Measurements from ENCODE around the gene SV2C. TPM values are rescaled to one million over a fixed set of nuclear protein-coding genes. Genes with fewer than 3 reads are reported as not detected.
"Not testable (repeated sequence)": the region's sequence is repeated elsewhere in the genome, so short reads cannot be mapped to it uniquely, and the experiment has no call there.

The SV2C gene
- total RNA-seq, 1 experiment from 2014 or later, result 0.04 TPM

DNA sequence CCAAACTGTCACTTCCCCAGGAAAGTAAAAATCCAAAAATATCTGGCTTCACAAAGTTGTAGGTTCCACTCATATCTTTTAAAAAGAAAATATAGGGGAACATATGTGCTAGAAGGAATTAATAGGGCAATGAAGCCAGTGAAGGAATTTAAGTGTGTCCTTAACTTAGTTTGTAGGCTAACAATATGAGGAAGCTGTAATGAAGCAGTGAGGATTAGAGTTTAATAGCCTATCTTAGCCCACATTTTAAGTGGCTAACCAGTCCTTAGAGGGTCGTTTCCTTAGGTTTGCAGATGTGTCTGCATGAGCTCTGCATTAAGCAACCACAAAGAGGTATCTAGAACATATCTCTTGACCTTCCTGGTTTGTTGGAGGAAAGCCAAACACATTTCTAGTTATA, 218.7 kb downstream of the SV2C start:
- DNase-seq (ENCODE audit: low spot score), result not testable (repeated sequence)

DNA sequence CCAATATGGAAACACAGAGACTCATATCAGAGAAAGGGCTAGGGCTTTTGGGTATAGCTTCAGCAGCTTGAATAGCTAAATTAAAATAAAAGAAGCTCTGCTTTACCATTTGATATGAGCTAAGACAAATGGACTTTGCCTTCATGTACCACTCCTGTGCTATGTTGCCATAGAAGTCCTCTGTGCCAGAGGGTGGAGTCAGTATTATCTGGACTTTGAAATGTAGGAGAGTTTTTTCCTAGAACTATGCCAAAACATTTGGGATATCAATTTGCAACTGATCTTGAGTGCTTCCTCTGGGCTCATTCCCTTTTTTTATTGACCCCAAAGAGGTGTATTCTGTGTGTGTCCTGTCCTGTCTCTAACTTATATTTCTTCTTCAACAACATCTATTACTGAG, 219.5 kb downstream of the SV2C start:
- DNase-seq (ENCODE audit: low spot score), result not testable (repeated sequence)

DNA sequence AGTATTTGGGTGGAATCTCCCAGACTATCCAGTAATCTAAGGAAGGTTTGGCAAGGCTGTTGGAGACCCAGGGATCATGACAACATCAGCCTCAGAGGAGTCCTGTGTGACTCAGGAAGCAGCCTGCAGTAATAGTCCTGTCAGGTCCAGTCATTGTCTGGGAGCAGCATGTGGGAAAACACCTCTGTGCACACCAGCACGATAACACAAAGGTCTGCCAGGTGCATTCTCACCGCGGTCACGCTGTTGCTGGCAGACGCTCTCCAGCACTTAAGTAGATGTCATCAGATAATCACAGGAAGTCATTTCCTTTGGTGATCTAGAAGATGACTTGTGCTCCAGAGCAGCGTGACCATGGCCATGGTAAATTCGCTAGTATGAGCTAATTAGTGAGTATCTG, 220.7 kb downstream of the SV2C start:
- DNase-seq (ENCODE audit: low spot score), result no peak

DNA sequence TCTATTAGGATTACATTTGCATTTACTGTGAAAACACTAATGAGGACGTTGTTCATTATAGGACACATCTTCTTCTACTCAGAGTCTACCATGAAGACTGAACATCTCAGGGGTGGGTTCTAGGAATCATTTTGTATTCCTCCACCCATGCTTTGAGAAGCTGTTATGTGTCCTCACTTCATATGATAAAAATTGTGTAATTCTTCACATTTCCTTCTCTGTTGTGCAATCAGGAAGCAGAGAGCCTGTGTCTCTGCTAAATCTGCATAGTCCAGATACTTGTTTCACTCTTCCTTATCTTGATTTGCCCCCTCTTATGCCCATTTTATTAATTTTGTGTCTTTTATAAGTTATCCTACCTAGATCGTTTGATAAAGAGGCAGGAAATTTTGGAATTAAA, 222.1 kb downstream of the SV2C start:
- DNase-seq (ENCODE audit: low spot score), result no peak

DNA sequence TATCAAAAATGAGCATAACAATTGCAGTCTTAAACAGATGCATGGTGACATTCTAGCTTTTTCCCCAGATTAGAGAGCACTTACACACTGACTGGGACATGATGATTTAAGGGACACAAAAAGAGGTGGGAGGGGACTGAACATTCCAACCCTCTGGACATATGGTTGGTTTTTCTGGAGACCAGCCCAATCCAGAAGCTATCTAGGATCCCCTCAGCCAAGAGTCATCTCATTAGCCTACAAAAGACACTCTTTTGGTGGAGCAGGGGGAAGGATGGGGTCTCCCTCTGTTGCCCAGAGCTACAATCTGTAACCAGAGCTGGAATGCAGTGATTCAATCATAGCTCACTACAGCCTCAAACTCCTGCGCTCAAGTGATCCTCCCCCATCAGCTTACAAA, 222.6 kb downstream of the SV2C start:
- DNase-seq (ENCODE audit: low spot score), result no peak

DNA sequence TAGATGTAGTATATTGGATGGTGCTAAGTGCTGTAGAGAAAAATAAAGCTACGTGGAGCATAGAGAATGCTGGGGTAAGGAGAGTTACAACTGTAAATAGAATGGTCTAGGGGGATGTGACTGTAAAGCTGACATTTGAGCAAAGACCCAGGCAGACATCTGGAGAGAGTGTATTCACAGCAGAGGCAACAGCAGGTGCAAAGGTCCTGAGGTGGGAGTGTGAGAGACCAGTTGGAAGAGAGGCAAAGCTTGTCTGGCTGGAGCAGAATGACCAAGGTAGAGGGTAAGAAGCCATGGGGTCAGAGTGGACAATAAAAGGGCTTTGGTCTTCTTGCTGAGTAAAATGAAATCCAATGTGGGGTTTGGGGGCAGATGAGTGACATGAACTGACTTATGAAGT, 227.0 kb downstream of the SV2C start:
- DNase-seq (ENCODE audit: low spot score), result no peak

DNA sequence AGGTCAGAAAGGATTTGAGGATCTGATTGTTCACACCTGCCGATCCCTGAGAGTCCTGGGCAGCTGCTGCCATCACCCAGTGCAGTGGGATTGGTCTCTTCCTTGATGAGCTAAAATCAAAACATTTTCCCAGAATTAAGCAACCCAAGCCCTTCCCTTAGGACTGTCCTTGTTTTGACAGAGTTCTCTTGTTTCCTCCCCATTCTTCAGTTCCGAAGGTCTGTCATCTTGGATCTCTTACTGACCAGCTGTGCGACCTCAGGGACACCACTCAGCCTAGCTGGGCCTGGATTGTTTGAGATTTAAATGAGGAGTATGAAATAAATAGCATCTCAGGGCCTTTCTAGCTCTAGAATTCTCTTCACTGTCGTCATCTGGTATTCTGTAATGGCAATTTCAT, 229.6 kb downstream of the SV2C start:
- no peak for DNase-seq (ENCODE audit: low spot score)

DNA sequence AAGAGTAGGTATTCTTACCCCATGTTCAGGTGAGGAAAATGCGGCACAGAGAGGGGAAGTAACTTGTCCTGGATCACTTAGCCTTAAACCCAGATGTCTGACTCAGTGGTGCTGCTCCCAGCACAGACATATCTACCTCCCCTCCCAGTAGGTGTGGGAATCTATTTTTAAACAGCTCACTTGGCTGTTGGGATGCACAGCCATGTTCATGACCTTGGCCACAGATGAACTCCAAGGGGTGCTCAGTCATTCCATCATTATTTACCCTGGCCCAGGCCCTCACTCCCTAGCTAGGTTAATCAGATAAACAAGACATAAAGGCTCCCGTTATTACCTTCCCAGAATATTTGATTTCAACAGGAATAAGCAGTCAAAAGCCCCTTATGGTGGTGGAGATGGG, 231.5 kb downstream of the SV2C start:
- no peak for DNase-seq (ENCODE audit: low spot score)

DNA sequence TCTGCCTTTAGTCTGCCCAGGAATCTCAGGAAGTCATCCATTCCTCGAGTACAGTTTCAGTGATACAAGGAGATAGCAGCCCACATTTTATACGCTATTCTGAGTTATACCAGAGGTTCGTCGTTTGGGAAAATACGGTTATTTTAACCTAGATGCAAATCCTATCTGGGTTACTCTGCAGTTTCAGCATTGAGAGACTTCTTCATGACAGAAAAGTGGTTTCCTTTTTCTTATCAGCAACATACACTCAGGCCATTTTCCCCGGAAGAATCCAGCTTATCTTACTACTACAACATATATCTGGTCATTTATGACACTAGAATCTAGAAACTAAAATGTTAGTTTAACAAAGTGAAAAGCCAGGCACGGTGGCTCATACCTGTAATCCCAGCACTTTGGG, 236.5 kb downstream of the SV2C start:
- no peak for DNase-seq (ENCODE audit: low spot score)

DNA sequence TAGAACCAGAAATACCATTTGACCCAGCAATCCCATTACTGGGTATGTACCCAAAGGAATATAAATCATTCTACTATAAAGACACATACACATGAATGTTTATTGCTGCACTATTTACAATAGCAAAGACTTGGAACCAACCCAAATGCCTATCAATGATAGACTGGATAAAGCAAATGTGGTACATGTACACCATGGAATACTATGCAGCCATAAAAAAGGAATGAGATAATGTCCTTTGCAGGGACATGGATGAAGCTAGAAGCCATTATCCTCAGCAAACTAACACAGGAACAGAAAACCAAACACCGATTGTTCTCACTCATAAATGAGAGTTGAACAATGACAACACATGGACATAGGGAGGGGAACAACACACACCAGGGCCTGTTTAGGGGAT, 240.3 kb downstream of the SV2C start:
- not testable (repeated sequence) for DNase-seq (ENCODE audit: low spot score)

DNA sequence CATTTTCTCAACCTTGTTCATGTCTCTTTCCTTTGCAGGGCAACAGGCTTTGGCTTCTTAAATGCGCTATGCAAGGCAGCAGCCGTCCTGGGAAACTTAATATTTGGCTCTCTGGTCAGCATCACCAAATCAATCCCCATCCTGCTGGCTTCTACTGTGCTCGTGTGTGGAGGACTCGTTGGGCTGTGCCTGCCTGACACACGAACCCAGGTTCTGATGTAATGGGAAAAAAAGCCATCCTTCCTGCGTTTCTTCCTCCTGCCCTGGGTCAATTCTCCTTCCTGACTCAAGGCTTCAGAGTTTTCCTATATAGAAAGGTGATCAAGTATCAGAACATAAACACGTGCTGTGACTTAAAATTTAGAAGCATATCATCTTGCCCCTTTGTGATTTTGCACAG, 242.1 kb downstream of the SV2C start:
- no peak for DNase-seq (ENCODE audit: low spot score)

DNA sequence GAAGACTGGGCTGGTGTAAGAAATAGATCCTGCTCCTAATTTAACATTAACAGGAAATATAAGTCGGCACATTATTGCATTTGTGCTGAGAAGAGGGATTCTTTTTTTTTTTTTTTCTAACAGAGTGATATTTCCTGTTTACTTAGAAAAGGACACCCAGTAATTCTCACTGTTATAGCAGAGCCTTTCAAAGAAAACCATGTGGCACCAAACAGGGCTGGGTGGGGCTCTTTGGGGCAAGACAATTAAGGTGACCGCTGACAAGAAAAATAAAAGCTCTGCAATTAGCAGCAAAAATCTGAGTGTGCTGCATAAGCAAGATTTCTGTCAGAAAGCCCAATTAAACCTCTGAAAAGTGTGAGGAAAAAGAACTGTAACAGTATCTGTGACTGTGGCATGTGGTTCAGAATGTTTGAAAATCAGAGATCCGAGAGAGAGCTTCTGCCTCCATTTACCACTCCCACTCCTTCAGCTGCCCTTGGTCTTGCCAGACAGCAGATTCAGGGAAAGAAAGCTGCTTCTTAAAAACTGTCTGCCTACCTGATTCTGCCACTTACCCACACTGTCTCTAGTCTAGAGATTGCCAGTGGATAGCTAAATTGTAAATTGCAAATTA, 242.8 kb downstream of the SV2C start:
- no peak for DNase-seq (ENCODE audit: low spot score)

DNA sequence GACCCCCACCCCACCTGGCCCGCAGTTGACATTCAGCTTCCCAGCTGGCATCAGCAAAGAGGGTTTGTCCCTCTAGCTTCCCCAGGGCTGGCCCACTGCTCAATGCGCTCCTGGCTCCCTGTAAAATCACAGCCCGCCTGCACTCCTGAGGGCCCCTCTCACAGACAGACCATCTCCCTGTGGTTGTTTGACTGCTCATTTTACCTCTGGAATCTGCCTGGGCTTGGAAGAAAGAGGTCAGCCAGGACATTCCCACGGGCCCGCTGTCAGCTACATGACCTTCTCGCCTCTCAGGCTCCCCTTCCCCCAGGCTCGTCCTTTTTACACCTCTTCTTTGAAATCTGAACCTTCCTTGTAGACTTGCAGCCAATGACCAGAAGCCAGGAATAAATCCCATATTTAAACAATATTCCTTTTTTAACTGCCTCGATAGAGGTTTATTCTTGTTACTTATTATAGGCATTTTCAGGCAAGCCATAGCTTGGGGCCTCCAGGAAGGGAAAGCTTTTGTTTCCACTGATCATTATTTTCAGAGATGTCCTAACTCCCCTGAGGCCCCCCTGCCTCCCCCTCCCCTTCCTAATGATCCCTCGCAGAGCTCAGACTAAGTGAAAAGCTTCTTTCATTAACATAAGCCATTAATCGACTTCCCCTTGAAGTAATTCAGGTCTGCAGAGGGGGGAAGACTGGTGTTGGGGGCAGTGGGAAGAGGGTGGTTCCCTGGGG, 243.6 kb downstream of the SV2C start:
- DNase-seq (ENCODE audit: low spot score), result no peak

DNA sequence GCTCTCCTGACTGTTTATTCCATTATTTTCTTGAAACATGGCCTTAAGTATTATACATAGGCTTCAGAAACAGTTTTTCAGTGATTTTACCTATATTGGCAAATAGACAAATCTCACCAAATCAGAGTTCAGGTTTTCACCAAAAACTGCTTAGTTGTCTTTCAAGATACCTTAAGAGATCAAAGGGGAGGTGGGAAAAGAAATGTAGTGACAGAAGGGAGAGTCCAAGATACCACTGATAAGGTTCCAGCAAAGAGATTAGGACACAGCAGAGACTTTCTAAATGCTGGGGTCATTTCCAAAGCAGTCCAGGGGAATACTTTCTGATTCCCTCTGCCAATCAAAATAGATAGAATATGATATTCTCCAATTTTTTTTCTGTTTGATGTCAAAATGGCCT, 246.2 kb downstream of the SV2C start:
- no peak for DNase-seq (ENCODE audit: low spot score)

DNA sequence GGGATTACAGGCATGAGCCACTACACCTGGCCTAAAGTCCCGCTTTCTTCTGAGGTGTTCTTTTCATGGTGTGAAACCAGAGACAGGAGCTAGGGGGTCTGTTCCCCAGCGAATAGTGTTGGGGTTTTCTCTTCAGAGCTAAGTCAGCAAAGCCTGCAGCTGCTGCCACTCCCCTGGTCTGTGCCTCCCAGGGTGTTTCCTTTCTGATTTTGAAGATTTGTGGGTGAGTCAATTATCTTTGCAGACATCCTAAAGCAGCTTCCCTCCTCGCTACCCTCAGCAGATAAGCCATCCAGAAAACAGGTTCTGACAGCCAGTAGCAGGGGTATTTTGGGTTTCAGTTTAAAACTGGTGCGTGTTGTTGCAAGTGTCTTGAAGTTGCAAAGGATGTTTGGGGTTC, 247.9 kb downstream of the SV2C start:
- DNase-seq (ENCODE audit: low spot score), result no peak

DNA sequence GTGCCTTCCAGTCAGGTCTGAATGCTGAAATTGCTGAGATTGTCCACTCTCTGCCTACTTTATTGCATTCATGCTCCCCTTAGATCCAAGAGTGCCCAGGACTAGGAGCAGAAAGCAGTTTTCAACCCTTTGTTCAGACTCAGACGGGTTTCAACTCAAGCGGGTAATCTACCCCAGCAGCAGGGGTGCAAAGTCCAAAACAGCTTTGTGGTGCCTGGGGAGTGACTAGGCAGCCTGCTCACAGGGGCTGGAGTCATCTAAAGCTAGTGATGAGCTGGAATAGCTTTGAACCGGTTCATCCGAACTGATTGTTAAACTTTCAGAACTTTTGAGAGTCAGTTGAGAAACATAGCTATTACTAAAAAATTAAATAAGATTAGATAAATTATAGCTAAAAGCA, 248.9 kb downstream of the SV2C start:
- no peak for DNase-seq (ENCODE audit: low spot score)

DNA sequence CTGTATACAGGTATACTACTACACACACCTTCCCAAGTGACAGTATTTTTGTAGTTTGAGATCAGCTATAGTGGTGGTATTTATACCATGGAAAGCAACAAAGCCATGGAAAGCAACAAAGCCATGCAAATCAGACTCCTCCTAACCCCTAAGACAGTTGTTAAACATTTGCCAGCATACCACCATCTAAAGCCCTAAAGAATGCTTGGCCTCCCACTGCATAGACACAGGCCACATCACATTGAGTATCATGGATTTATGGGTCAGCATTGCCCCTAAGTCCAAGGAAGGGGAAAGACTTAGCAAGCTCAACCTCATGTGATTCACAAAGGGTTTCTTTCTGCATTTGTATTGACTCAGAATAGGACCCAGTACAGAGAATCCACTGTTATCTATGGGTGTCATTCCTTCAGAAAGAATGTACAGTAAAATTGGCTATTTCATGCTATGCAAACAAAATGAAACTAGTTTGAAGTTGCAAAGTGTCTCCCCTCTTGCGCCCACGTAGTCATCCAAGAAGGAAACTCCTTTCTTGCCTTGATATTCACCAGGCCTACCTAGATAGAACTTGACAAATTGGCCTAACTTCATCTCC, 249.5 kb downstream of the SV2C start:
- DNase-seq (ENCODE audit: low spot score), result no peak

DNA sequence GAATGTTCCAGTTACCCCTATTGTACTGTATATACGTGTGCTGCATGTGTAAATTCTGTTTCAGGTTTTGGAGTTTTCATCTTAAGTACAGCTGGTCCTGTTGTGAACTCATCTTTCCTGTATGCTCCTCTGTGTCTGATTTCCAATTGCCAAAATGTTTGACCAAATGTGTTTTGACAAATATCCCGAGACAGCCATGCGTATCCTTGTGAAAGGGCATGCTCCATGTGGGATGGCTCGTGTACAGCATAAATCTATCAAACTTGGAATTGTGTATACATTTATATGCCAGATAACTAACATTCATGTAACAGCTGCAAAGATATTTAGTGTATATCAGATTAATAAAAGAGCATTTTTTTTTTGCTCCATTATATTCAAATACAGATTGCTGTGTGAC, 250.4 kb downstream of the SV2C start:
- no peak for DNase-seq (ENCODE audit: low spot score)

DNA sequence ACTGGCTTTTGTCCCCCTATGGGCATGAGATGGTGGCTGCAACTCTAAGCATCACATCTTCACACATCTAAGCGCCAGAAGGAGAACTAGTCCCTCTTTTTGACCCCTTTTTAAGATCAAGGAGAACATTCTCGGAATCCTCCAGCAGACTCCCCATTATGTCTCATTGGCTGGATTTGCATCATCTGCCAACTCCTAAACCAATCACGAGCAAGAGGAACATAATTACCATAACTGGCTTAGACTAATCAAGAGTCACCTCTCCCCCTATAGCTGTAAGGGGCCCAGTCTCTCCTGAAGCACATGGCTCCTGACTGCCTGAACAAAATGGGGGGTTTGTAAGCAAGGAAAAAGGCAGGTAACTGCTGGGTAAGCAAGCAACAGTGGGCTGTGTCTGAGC, 251.4 kb downstream of the SV2C start:
- DNase-seq (ENCODE audit: low spot score), result no peak

DNA sequence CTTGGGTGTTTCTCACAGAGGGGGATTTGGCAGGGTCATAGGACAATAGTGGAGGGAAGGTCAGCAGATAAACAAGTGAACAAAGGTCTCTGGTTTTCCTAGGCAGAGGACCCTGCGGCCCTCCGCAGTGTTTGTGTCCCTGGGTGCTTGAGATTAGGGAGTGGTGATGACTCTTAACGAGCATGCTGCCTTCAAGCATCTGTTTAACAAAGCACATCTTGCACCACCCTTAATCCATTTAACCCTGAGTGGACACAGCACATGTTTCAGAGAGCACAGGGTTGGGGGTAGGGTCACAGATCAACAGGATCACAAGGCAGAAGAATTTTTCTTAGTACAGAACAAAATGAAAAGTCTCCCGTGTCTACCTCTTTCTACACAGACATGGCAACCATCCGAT, 252.3 kb downstream of the SV2C start:
- not testable (repeated sequence) for DNase-seq (ENCODE audit: low spot score)

DNA sequence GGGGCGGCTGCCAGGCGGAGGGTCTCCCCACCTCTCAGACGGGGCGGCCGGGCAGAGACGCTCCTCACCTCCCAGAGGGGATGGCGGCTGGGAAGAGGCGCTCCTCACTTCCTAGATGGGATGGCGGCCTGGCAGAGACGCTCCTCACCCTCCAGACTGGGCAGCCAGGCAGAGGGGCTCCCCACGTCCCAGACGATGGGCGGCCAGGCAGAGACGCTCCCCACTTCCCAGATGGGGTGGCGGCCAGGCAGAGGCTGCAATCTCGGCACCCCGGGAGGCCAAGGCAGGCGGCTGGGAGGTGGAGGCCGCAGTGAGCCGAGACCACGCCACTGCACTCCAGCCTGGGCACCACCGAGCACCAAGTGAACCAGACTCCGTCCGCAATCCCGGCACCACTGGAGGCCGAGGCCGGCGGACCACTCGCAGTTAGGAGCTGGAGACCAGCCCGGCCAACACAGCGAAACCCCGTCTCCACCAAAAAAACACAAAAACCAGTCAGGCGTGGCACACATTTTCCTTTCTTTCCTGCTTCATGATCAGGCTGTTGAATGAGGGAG, 253.1 kb downstream of the SV2C start:
- DNase-seq (ENCODE audit: low spot score), result not testable (repeated sequence)

DNA sequence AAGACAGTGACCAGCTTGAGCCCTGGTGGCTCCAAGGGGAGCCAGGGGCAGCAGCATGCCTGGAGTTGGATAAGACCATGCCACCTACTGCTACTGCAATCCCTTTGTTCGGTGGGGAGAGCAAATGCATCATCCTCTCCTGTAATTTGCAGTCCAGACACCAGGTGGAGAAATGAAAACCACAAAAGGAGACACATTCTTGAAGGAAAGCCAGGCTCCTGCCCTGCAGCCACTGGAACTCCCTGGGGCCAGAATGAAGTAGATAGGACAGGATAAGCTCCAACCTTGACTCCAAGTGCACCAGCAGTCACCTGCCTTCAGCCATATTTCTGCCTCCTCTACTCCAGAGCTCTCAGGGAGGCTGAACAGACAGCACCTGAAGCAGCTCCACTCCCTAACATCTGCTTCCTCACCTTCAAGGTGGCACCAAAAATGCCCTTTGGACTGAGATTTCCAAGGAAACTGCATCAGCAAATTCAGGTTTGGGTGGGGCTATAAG, 254.8 kb downstream of the SV2C start:
- DNase-seq (ENCODE audit: low spot score), result peak; percentile 76

DNA sequence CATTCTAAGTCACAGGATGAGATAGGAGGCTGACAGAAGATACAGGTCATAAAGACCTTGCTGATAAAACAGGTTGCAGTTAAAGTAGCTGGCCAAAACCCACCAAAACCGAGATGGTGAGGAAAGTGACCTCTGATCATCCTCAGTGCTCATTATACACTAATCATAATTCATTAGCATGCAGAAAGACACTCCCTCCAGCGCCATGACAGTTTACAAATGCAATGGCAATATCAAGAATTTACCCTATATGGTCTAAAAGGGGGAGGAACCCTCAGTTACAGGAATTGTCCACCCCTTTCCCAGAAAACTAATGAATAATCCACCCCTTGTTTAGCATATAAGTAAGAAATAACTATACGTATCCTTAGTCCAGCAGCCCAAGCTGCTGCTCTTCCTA, 256.7 kb downstream of the SV2C start:
- no peak for DNase-seq (ENCODE audit: low spot score)
